NOMO-1 treated with dmso at 0.1 percent for 144 hours (cell line): Measurements from ENCODE around the gene FIGNL2.

Experiments
- DNase-seq: peaks from one replicate; lab custom pipeline; 2025; ENCODE audit not compliant: unreplicated experiment; lab: John Stamatoyannopoulos, UW

FIGNL2 gene

GRCh38 chr12:51777973-51778372 is 70.5 kb downstream of the FIGNL2 start:
- DNase-seq, result no peak

- no peak for DNase-seq
These were observed 71.1 kb downstream of the FIGNL2 start for GRCh38 chr12:51777457-51777856.

- no peak for DNase-seq
These were observed 73.6 kb downstream of the FIGNL2 start for GRCh38 chr12:51774933-51775332.

GRCh38 chr12:51773145-51773869 is 75.2 kb downstream of the FIGNL2 start:
- DNase-seq, result no peak

GRCh38 chr12:51771008-51771407 is 77.5 kb downstream of the FIGNL2 start:
- DNase-seq, result no peak
